Breast epithelium (tissue), 4 donors: Measurements from ENCODE around the gene CDKN1A. TPM values are rescaled to one million over a fixed set of nuclear protein-coding genes. Genes with fewer than 3 reads are reported as not detected.
"Not testable (repeated sequence)": the region's sequence is repeated elsewhere in the genome, so short reads cannot be mapped to it uniquely, and the experiment has no call there.

ENCODE experiments used
- DNase-seq, 2 donors: peaks; one replicate each; pipeline ENCODE4 v3.0.0-alpha.2; 2019; ENCODE audit warnings: low spot score in 2 of 2
- H3K27ac ChIP-seq, 2 donors: fragments of 200-600 bp; sonication (generic) in 1 of 2; one replicate each; pipeline ENCODE4 v1.5.1; 2016 to 2019; ENCODE audit warnings: mild to moderate bottlenecking in 1 of 2
- H3K27me3 ChIP-seq, 2 donors: fragments of 200-600 bp; sonication (generic) in 1 of 2; one replicate each; pipeline versions ENCODE4 v1.5.1 to v1.6.0; 2017 to 2019; ENCODE audit warnings: control low read depth in 1 of 2, mild to moderate bottlenecking in 1 of 2
- H3K36me3 ChIP-seq: fragments of 200-600 bp; one replicate; pipeline ENCODE4 v1.5.1; 2019
- H3K4me1 ChIP-seq, 2 donors: fragments of 200-600 bp; sonication (generic); one replicate each; pipeline ENCODE4 v1.5.1; 2016 to 2019; ENCODE audit warnings: control low read depth in 1 of 2
- H3K4me3 ChIP-seq, 3 donors: fragments of 200-600 bp; sonication (generic); 1 replicate in 2 of 3; 2 replicates in 1 of 3; pipeline ENCODE4 v1.5.1; 2016 to 2019; ENCODE audit warnings: mild to moderate bottlenecking in 3 of 3, moderate library complexity in 2 of 3
- H3K9me3 ChIP-seq, 2 donors: fragments of 200-600 bp; sonication (generic) in 1 of 2; one replicate each; pipeline ENCODE4 v1.5.1; 2016 to 2019; ENCODE audit warnings: control low read depth in 1 of 2
- POLR2A ChIP-seq: fragments of 450-650 bp; IDR thresholded peaks from one replicate; pipeline ENCODE4 v1.6.1; 2016; ENCODE audit warnings: antibody characterized with exemption, mild to moderate bottlenecking, moderate library complexity
- POLR2AphosphoS5 ChIP-seq, 3 donors: sonication (generic); formaldehyde crosslinking; IDR thresholded peaks; one replicate each; pipeline ENCODE4 v1.6.1; 2017; ENCODE audit warnings: antibody characterized with exemption in 3 of 3
- intact Hi-C: fragments of 100-400 bp; cut with DNase I; formaldehyde crosslinking; loops from one replicate; pipeline ENCODE4 v1.15.1; 2023; ENCODE audit warnings: low total_unique reads
- total RNA-seq, 3 donors: library from RNA; depleted of rRNA; stranded (reverse); fragments of >200 nt; gene quantifications; one replicate each; pipeline ENCODE4 v1.1.0, GENCODE V29; 2016
- TF ChIP-seq, protein P1 (sequence below), 3 donors: fragments of 450-650 bp; IDR thresholded peaks; one replicate each; pipeline ENCODE4 v1.5.1; 2016 to 2017; ENCODE audit warnings: antibody characterized with exemption in 3 of 3, mild to moderate bottlenecking in 3 of 3, moderate library complexity in 3 of 3

Gene CDKN1A
- total RNA-seq, 3 donors from 2014 or later = 125 to 144 (median 143) TPM

- Histone ChIP-seq H3K27ac (no peak overlapping the region), H3K36me3 (no peaks in the 10 kb centered on the region), H3K4me1 (no peaks in the 10 kb centered on the region), H3K27me3 (no peaks in the 10 kb centered on the region), H3K4me3 (no peak overlapping the region), H3K9me3 (no peaks in the 10 kb centered on the region)
- TF ChIP-seq POLR2AphosphoS5 (IDR thresholded peaks at IDR 0.05) (no peak), POLR2A (no peak)
- TF ChIP-seq, protein P1, sequence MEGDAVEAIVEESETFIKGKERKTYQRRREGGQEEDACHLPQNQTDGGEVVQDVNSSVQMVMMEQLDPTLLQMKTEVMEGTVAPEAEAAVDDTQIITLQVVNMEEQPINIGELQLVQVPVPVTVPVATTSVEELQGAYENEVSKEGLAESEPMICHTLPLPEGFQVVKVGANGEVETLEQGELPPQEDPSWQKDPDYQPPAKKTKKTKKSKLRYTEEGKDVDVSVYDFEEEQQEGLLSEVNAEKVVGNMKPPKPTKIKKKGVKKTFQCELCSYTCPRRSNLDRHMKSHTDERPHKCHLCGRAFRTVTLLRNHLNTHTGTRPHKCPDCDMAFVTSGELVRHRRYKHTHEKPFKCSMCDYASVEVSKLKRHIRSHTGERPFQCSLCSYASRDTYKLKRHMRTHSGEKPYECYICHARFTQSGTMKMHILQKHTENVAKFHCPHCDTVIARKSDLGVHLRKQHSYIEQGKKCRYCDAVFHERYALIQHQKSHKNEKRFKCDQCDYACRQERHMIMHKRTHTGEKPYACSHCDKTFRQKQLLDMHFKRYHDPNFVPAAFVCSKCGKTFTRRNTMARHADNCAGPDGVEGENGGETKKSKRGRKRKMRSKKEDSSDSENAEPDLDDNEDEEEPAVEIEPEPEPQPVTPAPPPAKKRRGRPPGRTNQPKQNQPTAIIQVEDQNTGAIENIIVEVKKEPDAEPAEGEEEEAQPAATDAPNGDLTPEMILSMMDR (IDR thresholded peaks at IDR 0.05) = no peak
- DNase-seq = no peak
- intact Hi-C loops = no loop called here
These were observed 42.0 kb downstream of the CDKN1A start for GRCh38 chr6:36720251-36721141.

GRCh38 chr6:36721369-36722140, 43.0 kb downstream of the CDKN1A start:
- H3K36me3 ChIP-seq = no peaks in the 10 kb centered on the region
- H3K27ac ChIP-seq = no peak overlapping the region
- H3K27me3 ChIP-seq = no peaks in the 10 kb centered on the region
- no peaks in the 10 kb centered on the region for H3K9me3 ChIP-seq
- intact Hi-C loops = no loop called here
- H3K4me1 ChIP-seq = no peaks in the 10 kb centered on the region
- H3K4me3 ChIP-seq = no peak overlapping the region
- DNase-seq = no peak
- TF ChIP-seq POLR2A (no peak), POLR2AphosphoS5 (IDR thresholded peaks at IDR 0.05) (no peak)
- TF ChIP-seq, protein P1 (IDR thresholded peaks at IDR 0.05) = no peak

DNA sequence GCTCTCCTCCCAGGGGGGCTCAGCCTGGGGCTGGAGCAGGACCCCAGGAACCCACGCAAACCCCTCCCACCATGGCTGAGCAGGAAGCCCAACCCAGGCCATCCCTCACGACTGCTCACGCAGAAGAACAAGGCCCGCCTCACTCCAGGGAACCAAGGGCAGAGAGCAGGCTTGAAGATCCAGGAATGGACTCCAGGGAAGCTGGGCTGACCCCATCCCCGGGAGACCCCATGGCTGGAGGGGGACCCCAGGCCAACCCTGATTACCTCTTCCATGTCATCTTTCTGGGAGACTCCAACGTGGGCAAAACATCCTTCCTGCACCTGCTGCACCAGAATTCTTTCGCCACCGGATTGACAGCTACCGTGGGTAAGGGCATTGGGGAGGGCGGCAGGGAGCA, 43.9 kb downstream of the CDKN1A start:
- no peaks in the 10 kb centered on the region for H3K9me3 ChIP-seq
- no peak overlapping the region for H3K27ac ChIP-seq
- DNase-seq = no peak
- no peaks in the 10 kb centered on the region for H3K27me3 ChIP-seq
- H3K36me3 ChIP-seq = no peaks in the 10 kb centered on the region
- no peak overlapping the region for H3K4me3 ChIP-seq
- no peaks in the 10 kb centered on the region for H3K4me1 ChIP-seq
- intact Hi-C loops = no loop called here
- no peak for TF ChIP-seq POLR2AphosphoS5 (IDR thresholded peaks at IDR 0.05)

DNA sequence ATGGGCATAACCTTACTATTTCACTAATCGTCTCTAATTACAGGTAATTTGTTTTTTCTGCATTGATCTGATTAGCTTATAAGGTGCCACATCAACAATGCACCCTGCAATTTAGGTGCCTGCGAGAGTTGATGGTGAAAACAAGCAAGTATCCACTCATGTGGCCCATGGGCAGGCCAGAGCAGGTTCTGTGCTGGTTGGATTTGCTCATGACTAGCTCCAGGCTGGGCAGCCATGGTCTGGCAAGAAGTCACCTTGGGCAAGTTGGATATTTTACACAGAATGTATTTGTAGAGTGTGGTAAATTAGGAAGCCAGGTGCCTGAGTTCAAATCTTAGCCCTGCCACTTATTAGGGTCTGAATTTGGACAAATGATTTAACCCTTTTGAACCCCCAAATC, 44.4 kb downstream of the CDKN1A start:
- Histone ChIP-seq H3K36me3 (no peaks in the 10 kb centered on the region), H3K27ac (no peak overlapping the region), H3K4me1 (no peaks in the 10 kb centered on the region), H3K9me3 (no peaks in the 10 kb centered on the region), H3K27me3 (no peaks in the 10 kb centered on the region), H3K4me3 (no peak overlapping the region)
- TF ChIP-seq, protein P1 (IDR thresholded peaks at IDR 0.05) = no peak
- no peak for TF ChIP-seq POLR2A
- no peak for TF ChIP-seq POLR2AphosphoS5 (IDR thresholded peaks at IDR 0.05)
- no peak for DNase-seq
- intact Hi-C loops = no loop called here

GRCh38 chr6:36723992-36724391, 45.5 kb downstream of the CDKN1A start:
- H3K9me3 ChIP-seq, intact Hi-C loops, H3K36me3 ChIP-seq, H3K27me3 ChIP-seq, H3K27ac ChIP-seq, H3K4me3 ChIP-seq, DNase-seq, H3K4me1 ChIP-seq: not testable (repeated sequence)
